Kidney (tissue), 14 donors: Measurements from ENCODE around the gene FRMD1. TPM values are rescaled to one million over a fixed set of nuclear protein-coding genes. Genes with fewer than 3 reads are reported as not detected.

Source experiments
- DNase-seq, 5 donors: peaks; one replicate each; pipeline ENCODE4 v3.0.0-alpha.2; 2013 to 2020
- FAIRE-seq: peaks from 2 replicates; lab custom pipeline; 2012; peaks lifted over from hg19 to GRCh38; lab: Jason Lieb, UNC
- H3K27ac ChIP-seq, 2 donors: one replicate each; pipeline ENCODE4 v1.7.0; 2013; ENCODE audit warnings: low read depth in 2 of 2, low read length in 2 of 2, inconsistent platforms in 1 of 2
- H3K27me3 ChIP-seq: one replicate; pipeline ENCODE4 v1.7.1; 2013; ENCODE audit warnings: low read length, inconsistent platforms; ENCODE audit not compliant: control insufficient read depth, insufficient read depth
- H3K36me3 ChIP-seq, 3 donors: one replicate each; pipeline versions ENCODE4 v1.7.0 to v1.7.1; 2013; ENCODE audit warnings: low read length in 3 of 3, control low read depth in 1 of 3, inconsistent platforms in 1 of 3; ENCODE audit not compliant: insufficient read depth in 3 of 3, control insufficient read depth in 2 of 3
- H3K4me1 ChIP-seq, 3 donors: one replicate each; pipeline versions ENCODE4 v1.7.0 to v1.7.1; 2013; ENCODE audit warnings: low read length in 3 of 3, inconsistent platforms in 1 of 3, low read depth in 1 of 3; ENCODE audit not compliant: control insufficient read depth in 2 of 3, insufficient read depth in 2 of 3
- H3K4me3 ChIP-seq, 3 donors: one replicate each; pipeline versions ENCODE4 v1.7.0 to v1.8.1; 2013; ENCODE audit warnings: low read length in 3 of 3, control low read depth in 1 of 3, inconsistent platforms in 1 of 3
- H3K9ac ChIP-seq, 3 donors: one replicate each; pipeline versions ENCODE4 v1.7.0 to v1.7.1; 2013; ENCODE audit warnings: low read length in 3 of 3, control low read depth in 1 of 3, inconsistent platforms in 1 of 3
- H3K9me3 ChIP-seq, 3 donors: one replicate each; pipeline versions ENCODE4 v1.7.0 to v1.7.1; 2013; ENCODE audit warnings: low read length in 3 of 3, control low read depth in 1 of 3, inconsistent platforms in 1 of 3; ENCODE audit not compliant: control insufficient read depth in 2 of 3, insufficient read depth in 1 of 3
- intact Hi-C: fragments of 100-400 bp; cut with DNase I; formaldehyde crosslinking; loops from one replicate; pipeline ENCODE4 v1.11.1; 2022
- polyA plus RNA-seq: library from polyadenylated mRNA; stranded (reverse); fragments of 350-450 nt; fragmentation: Illumina TruSeq; extraction: RNeasy Lipid Tissue Mini Kit (QIAGEN cat#74804); gene quantifications from one replicate; pipeline ENCODE4 v1.2.3, GENCODE V29; 2014; ENCODE audit warnings: low read depth, low replicate concordance; ENCODE audit not compliant: insufficient read depth
- total RNA-seq: library from RNA; stranded (reverse); fragmentation: NEBNext Ultra II Directional; extraction: Animal tissue kit (Norgen Biotek cat#: 25700); gene quantifications from one replicate; pipeline ENCODE4 v1.2.1, GENCODE V29; 2021
- TF ChIP-seq, protein P1 (sequence below): IDR thresholded peaks from 3 replicates; pipeline ENCODE4 v1.5.1; 2012; ENCODE audit warnings: mild to moderate bottlenecking, moderate library complexity, borderline replicate concordance; ENCODE audit not compliant: insufficient read depth; ENCODE audit errors: extremely low read depth
- donor health status: control.
- donor health status: control.
- donor health status: control.
- donor health status: control.
- donor health status: control.
- donor health status: DM: yes; HTN: yes; CAD: no.
- donor health status: Normal renal cell carcinoma (clear cell type).

FRMD1 gene
- total and polyA plus RNA-seq, 2 donors from 2014 or later: 1.1 to 7.5 TPM

- no peaks in the 10 kb centered on the region for H3K27me3 ChIP-seq
- H3K9me3 ChIP-seq: peaks cover 0 to 18% (median 3%) of the 10 kb centered on the region in 3 donors
- DNase-seq: no peak
- H3K36me3 ChIP-seq: no peaks in the 10 kb centered on the region
- H3K4me1 ChIP-seq: no peaks in the 10 kb centered on the region
- no peak overlapping the region for H3K9ac ChIP-seq
- no peak overlapping the region for H3K27ac ChIP-seq
- TF ChIP-seq, protein P1, sequence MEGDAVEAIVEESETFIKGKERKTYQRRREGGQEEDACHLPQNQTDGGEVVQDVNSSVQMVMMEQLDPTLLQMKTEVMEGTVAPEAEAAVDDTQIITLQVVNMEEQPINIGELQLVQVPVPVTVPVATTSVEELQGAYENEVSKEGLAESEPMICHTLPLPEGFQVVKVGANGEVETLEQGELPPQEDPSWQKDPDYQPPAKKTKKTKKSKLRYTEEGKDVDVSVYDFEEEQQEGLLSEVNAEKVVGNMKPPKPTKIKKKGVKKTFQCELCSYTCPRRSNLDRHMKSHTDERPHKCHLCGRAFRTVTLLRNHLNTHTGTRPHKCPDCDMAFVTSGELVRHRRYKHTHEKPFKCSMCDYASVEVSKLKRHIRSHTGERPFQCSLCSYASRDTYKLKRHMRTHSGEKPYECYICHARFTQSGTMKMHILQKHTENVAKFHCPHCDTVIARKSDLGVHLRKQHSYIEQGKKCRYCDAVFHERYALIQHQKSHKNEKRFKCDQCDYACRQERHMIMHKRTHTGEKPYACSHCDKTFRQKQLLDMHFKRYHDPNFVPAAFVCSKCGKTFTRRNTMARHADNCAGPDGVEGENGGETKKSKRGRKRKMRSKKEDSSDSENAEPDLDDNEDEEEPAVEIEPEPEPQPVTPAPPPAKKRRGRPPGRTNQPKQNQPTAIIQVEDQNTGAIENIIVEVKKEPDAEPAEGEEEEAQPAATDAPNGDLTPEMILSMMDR: no peak
- no peak overlapping the region for H3K4me3 ChIP-seq
- FAIRE-seq: no peak
- intact Hi-C loops: no loop called here
Measured at GRCh38 chr6:168007592-168008338, 71.2 kb downstream of the FRMD1 start.

DNA sequence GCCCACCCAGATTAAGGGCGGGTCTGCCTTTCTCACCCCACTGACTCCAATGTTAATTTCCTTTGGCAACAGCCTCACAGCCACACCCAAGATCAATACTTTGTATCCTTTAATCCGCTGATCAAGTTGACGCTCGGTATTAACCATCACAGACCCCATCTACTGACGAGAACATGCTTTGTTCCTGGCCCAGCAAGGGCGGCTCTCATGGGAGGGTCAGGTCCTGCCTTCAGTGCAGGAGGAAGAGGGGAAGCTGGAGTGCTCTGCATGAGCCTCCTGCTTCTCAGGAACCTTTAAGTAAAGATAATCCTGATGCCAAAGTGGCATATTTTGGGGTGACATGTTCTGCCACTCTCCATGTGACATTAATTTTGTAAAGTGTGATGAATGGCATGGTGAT is 73.2 kb downstream of the FRMD1 start:
- DNase-seq (no peak), FAIRE-seq (no peak)
- no peaks in the 10 kb centered on the region for H3K36me3 ChIP-seq
- H3K27me3 ChIP-seq: no peaks in the 10 kb centered on the region
- intact Hi-C loops: no loop called here
- TF ChIP-seq, protein P1: no peak
- H3K4me3 ChIP-seq: no peak overlapping the region
- H3K4me1 ChIP-seq: no peaks in the 10 kb centered on the region
- H3K9ac ChIP-seq: no peak overlapping the region
- H3K27ac ChIP-seq: no peak overlapping the region
- H3K9me3 ChIP-seq: peaks cover 0 to 6% (median 2%) of the 10 kb centered on the region in 3 donors

- no peak for FAIRE-seq
Measured at GRCh38 chr6:168004945-168005344, 74.1 kb downstream of the FRMD1 start.

More at GRCh38 chr6:168004945-168005344, 74.1 kb downstream of the FRMD1 start:
- no peak overlapping the region for H3K27ac ChIP-seq
- H3K36me3 ChIP-seq: no peaks in the 10 kb centered on the region
- no peak for DNase-seq
- intact Hi-C loops: no loop called here
- H3K9me3 ChIP-seq: no peaks in the 10 kb centered on the region
- TF ChIP-seq, protein P1: no peak
- no peak overlapping the region for H3K4me3 ChIP-seq
- no peak overlapping the region for H3K9ac ChIP-seq
- no peaks in the 10 kb centered on the region for H3K27me3 ChIP-seq
- H3K4me1 ChIP-seq: no peaks in the 10 kb centered on the region
